NCI-H2107 treated with DMSO at 0.1 percent for 48 hours (cell line): Measurements from ENCODE around the gene KCTD2.

ENCODE experiments used
- DNase-seq: peaks from one replicate; lab custom pipeline; 2025; ENCODE audit not compliant: unreplicated experiment; lab: John Stamatoyannopoulos, UW

The KCTD2 gene

DNA sequence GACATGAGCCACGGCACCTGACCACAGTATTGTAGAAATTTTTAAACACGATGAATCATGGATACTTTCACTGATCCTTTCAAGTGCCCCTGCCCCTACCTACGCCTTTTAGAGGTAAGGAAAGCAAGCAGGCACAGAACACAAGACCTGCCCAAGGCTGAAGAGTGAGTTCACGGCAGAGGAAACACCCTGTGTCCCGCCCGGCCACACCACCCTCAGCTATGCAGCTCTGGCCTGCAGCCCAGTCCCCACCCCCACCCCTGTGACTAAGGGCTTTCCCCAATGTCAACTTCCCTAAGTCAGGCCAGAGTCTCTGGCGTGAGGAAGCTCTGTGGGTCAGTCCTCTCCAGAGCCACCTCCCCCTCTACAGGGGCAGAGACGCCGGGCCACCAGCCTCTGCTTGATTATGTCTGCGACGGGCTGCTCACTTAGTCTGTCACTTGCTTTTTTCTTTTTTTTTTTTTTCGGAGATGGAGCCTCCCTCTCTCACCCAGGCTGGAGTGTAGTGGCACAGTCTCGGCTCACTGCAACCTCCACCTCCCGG is 49.1 kb downstream of the KCTD2 start:
- no peak for DNase-seq

GRCh38 chr17:75097865-75098264 is 50.8 kb downstream of the KCTD2 start:
- DNase-seq = no peak

GRCh38 chr17:75098861-75099260 is 51.8 kb downstream of the KCTD2 start:
- DNase-seq = no peak

DNA sequence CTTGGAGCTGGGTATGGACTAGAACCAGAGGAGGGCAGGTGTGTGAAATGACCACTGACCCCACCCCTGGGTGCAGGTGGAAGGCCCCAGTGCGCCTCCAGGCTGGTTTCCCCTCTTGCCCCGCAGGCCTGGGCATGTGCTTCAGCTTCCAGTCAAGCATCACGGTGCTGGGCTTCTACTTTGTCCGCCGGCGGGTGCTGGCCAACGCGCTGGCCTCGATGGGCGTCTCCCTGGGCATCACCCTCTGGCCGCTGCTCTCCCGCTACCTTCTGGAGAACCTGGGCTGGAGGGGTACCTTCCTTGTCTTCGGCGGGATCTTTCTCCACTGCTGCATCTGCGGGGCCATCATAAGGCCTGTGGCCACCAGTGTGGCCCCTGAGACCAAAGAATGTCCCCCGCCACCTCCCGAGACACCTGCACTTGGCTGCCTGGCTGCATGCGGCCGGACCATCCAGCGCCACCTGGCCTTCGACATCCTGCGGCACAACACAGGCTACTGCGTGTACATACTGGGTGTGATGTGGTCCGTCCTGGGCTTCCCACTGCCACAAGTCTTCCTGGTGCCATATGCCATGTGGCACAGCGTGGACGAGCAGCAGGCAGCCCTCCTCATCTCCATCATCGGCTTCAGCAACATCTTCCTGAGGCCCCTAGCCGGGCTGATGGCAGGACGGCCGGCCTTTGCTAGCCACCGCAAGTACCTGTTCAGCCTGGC is 53.0 kb downstream of the KCTD2 start:
- no peak for DNase-seq

- peak; percentile 46 for DNase-seq
These were observed 55.4 kb downstream of the KCTD2 start for GRCh38 chr17:75102385-75102821.

DNA sequence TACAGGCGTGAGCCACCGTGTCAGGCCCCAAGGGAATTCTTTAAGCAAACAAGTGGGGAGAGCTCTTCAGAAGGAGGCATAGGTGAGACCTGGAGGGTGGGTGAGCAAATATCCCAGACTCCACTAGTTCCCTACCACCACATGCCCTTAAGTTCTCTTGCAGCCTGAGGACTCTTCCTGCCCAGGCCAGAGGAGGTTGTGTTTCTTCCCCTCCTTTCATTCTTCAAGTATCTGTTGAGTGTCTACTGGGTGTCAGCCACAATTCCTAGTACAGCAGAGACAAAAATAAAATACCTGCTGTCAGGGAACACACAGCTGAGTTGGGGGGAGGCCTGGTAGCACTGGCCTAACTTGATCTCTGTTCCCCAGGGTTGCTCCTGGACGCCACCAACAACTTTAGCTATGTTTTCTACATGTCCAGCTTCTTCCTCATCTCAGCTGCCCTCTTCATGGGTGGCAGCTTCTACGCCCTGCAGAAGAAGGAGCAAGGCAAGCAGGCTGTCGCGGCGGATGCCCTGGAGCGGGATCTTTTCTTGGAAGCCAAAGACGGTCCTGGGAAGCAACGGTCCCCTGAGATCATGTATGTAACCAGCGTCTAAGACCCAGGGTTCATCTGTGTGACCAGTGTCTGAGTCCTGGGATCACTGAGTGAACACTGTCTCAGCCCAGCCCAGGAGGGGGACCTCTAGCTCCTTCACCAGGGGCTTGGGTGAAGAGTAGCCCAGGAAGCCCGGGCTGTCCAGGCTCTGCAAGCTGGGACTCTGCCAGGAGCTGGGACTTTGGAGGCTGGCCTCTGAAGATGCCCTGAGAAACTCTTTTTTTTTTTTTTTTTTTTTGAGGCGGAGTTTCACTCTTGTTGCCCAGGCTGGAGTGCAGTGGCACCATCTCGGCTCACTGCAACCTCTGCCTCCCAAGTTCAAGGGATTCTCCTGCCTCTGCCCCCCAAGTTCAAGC is 56.9 kb downstream of the KCTD2 start:
- no peak for DNase-seq

DNA sequence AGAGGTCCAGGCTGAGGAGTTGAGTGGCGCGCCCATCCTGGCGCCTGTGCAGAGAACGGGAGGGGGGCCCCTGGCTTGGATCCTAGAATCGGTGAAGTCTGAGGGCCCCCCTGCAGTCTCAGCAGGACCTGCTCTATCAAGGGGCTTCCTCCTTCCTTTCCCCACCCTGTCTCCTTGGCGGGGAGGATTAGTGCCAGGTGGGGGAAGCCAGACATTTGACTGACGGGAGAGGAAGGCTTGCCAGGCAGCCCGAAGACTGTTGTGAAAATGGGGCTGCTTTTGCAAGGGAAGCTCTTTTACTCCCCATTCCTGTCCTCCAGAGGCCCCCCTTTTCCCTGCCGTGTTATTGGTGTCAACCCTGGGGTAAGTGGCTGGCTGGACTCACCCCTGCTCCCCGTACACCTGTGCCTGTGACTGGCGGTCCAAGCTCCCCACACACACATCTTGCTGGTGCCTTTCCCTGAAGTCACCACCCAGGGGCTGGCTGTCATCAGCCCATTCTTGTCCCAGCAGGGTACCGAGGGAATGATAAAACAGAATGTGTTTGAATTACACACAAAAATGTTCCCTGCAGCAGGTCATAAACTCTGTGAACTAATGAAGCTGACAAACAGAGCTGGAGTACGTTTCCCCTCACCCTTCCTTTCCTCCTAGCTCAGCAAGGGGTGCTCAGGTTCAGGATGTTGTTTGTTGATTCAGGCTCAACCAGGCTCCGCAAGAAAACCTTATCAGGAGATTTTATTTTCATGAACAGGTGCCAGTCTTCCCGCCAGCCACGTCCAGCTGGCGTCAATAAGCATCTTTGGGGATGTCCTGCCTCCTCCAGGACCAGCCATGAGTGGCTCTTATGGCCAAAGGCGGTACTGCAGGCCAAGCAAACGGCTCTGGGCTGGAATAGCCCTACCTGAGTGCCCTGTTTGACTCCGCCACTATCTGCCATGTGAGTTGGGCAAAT is 58.4 kb downstream of the KCTD2 start:
- DNase-seq = peak; percentile 53

DNA sequence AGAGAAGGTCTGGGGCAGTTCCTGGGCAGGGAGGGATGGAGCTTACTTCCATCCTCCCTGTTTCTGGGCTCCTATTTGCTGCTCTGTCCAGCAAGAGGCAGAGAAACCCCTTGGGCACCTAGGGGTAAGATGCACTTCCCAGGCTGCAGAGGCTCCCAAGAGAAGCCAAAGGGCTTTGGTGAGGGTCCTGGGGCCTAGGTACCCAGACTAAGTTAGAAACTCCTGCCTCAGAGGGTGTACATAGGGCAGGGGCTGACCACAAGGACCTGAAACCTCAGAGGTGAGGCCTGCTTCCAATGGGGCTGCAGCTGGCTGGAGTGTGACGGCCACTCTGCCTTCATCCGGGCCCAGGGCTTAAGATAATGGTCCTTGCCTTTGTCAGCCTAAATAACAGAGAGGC is 61.2 kb downstream of the KCTD2 start:
- DNase-seq = no peak

DNA sequence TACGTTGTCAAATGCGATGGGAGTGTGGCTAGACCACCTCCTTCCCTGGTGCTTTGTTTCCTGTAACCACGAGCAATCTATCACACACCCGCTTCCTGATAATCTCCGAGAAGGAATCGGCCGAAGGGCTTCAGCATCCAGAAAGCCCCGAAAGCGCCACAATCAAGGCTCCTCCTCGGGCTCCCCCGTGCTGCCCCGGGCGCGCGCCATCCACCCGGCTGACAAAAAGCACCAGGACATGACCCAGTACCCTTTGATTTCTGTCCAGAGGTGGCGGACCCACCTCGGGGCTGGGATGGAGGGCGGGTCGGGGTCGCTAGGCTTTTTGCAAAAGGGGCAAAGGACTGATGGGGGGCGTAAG is 62.0 kb downstream of the KCTD2 start:
- no peak for DNase-seq

DNA sequence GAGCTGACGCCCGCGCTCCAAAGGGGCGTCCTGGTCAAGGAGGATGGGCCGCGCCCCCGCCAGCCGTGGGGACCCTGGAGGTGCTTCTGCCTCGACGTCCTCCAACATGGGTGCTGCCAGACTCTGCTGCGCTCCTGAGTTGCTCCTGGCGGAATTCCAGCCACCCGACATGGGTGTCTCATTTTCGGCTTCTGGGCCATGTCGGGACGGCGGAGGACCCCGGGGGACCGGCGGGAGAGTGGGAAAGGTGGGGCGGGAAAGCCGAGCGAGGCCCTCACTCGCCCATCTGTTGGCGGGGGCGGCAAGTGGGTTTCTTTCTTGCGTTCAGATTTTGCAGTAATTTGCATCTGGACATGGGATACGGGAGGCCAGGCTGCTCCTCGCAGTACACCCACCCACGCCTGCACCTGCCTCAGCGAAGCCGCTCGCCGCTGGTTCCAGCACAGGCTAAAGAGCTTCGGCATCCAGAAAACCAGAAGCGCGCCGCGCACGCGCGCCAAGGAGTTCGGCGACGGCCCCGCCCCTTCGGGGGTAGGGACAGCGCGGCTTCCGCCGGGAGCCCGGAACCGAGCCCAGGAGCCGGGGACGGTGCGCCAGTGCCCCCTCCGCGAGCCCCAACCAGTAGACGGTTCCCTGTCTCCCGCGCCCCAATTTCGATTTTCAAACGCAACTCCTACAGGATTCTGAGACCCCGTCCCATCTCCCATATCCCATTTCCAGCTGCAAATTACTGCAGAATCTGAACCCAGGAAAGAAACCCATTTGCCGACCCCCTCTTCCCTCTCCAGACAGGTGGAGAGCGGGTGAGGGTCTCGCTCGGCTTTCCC is 62.6 kb downstream of the KCTD2 start, which contains the start of gene ARMC7:
Gene ARMC7, plus strand, starts transcription at position 563 of the 827 bp plus-strand sequence. CDS start 320 bp downstream, outside the sequence.
- DNase-seq = peak; percentile 85

DNA sequence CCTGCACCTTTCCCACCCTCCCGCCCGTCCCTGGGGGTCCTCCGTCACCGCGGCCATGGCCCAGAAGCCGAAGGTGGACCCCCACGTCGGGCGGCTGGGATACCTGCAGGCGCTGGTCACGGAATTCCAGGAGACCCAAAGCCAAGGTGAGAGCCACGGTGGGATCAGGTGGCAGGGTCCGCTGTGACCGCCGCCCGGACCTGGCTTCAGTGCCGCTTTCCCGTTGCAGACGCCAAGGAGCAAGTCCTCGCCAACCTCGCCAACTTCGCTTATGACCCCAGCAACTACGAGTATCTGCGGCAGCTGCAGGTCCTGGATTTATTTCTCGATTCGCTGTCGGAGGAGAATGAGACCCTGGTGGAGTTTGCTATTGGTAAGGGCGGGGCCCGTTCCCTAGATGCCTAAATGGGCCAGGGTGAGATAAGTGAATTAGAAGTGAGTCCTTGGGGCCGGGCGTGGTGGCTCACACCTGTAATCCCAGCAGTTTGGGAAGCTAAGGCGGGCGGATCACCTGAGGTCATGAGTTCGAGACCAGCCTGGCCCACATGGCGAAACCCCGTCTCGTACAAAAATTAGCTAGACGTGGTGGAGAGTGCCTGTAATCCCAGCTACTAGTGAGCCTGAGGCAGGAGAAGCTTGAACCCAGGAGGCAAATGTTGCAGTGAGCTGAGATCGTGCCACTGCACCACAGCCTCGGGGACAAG is 63.4 kb downstream of the KCTD2 start:
- DNase-seq = no peak

DNA sequence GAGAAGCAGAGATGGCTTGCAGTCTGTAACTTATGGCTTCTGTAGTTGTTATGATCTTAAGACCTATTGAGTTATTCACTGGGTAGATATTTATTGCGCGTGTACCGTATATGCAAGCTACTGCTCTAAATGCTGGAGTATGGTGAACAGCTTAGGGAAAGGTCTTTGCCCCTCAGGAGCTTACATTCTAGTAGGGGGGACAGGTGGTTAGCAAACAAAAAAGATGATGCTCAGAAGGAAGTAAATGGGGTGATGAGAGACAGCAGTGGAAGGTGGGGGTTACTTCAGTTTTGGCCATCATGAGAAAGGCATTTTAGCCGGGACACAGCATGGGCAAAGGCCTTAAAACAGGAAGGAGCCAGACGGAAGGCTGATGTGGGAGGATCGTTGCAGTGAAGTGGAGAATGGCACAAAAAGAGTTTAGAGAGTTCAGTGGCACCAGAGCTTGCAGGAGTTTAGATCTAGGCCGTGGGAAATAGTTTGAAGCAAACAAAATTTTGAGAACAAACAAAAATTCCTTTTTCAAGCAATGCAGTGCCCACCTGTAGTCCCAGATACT is 64.8 kb downstream of the KCTD2 start:
- DNase-seq = no peak

GRCh38 chr17:75113798-75114551 is 67.0 kb downstream of the KCTD2 start:
- DNase-seq = peak; percentile 75

GRCh38 chr17:75114552-75115314 is 67.7 kb downstream of the KCTD2 start:
- no peak for DNase-seq
